Heart left ventricle (tissue), 13 donors: ENCODE data around the gene KRT5.

Experiments used
- POLR2A ChIP-seq, 2 donors: fragments of 450-650 bp; IDR thresholded peaks; one replicate each; pipeline ENCODE4 v1.6.1; 2017; ENCODE audit warnings: antibody characterized with exemption in 2 of 2, mild to moderate bottlenecking in 2 of 2, moderate library complexity in 2 of 2
- TF ChIP-seq, protein P1 (sequence below), 12 donors: fragments of 200-600 bp; sonication (generic) in 4 of 12; IDR thresholded peaks; one replicate each; pipeline versions ENCODE4 v1.5.0 to v1.8.0; 2018 to 2022; ENCODE audit warnings: antibody characterized with exemption in 12 of 12, mild to moderate bottlenecking in 5 of 12
- donor health status: ischemic (EF 13 %, LVEDD 7.1; RV severe dilation, severe dysfunction).
- donor health status: DM: no; HTN: yes; CAD: no.
- donor health status: DM: no; HTN: no; CAD: no.
- donor health status: ischemic (EF 25% LVEDD 6.9; RV normal size, moderate dysfunction).
- donor health status: ischemic (EF 25% LVEDD 5.7; RV mildly dilated, moderate dysfunction).
- donor health status: ischemic (EF 35%, LVEDD 5.7; RV mildly dilated, moderate dysfunction).
- donor health status: nonischemic (EF 11% LVEDD 7.7; RV severe dilation, severe dysfunction).
- donor health status: DM: yes; HTN: yes; CAD: no.
- donor health status: PGD.
- donor health status: ischemic (EF 29% LVEDD 5.4; RV normal size, mild dysfunction).
- donor health status: nonischemic (EF 23%, LVEDD 6.1; RV moderate dilation, normal function).

DNA sequence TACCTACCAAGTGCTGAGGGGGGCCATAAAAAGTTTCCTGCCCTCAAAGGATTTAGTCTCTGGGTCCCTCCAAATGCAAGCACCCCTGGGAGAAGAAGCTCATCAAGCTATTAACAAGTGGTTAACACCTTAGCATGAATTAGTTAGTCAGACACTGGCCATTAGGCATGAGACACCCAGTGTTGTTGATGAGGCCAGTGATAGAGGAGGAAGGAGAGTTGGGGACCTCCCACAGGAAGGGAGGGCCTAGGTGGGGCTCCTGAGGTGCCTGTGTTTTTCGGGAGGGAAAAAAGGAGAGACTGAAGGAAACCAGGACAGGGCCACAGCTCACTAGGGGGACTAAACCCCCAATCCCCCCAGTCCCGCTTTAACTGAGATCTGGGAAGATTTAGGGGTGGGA, 37.3 kb upstream of the KRT5 start:
- TF ChIP-seq, protein P1, sequence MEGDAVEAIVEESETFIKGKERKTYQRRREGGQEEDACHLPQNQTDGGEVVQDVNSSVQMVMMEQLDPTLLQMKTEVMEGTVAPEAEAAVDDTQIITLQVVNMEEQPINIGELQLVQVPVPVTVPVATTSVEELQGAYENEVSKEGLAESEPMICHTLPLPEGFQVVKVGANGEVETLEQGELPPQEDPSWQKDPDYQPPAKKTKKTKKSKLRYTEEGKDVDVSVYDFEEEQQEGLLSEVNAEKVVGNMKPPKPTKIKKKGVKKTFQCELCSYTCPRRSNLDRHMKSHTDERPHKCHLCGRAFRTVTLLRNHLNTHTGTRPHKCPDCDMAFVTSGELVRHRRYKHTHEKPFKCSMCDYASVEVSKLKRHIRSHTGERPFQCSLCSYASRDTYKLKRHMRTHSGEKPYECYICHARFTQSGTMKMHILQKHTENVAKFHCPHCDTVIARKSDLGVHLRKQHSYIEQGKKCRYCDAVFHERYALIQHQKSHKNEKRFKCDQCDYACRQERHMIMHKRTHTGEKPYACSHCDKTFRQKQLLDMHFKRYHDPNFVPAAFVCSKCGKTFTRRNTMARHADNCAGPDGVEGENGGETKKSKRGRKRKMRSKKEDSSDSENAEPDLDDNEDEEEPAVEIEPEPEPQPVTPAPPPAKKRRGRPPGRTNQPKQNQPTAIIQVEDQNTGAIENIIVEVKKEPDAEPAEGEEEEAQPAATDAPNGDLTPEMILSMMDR (IDR thresholded peaks at IDR 0.05) = no peak
- no peak for TF ChIP-seq POLR2A (IDR thresholded peaks at IDR 0.05)
